Astrocyte of the spinal cord (primary cell): ENCODE results near the gene AK4.
"Not testable (repeated sequence)": the region's sequence is repeated elsewhere in the genome, so short reads cannot be mapped to it uniquely, and the experiment has no call there.

Experiments used
- DNase-seq: peaks from one replicate; pipeline ENCODE4 v3.0.0; 2011; ENCODE audit warnings: low read depth, low spot score
- H3K4me3 ChIP-seq: 2 replicates; pipeline ENCODE4 v1.5.1; 2011; ENCODE audit warnings: low read depth, mild to moderate bottlenecking, low read length, moderate library complexity
- in situ Hi-C: cut with HindIII; loops from 2 replicates; pipeline ENCODE4 v1.10.0; 2017; ENCODE audit warnings: low sequenced_read_pairs
- TF ChIP-seq, protein P1 (sequence below): IDR thresholded peaks from 2 replicates; pipeline ENCODE4 v1.5.1; 2012; ENCODE audit warnings: low read depth, mild to moderate bottlenecking, low read length, inconsistent platforms

AK4 gene

DNA sequence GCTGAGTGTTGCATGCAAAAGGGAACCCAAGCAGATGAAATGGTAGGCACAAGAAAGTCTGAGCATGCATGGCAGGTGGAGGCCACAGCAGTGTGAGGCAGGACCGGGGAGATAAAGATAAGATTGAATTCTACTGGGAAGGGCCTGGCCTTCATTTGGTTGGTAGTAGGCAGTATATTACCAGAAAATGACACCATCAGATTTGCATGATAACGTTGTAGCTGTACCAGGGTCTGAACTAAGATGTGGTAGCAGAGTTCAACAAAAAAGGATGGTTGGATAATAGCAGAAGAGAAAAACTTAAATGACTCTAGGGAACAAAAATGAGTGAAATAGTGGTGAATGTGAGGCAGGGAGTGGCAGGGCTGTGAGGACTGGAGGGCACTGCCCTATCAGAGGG lies 85.8 kb downstream of the AK4 start:
- TF ChIP-seq, protein P1, sequence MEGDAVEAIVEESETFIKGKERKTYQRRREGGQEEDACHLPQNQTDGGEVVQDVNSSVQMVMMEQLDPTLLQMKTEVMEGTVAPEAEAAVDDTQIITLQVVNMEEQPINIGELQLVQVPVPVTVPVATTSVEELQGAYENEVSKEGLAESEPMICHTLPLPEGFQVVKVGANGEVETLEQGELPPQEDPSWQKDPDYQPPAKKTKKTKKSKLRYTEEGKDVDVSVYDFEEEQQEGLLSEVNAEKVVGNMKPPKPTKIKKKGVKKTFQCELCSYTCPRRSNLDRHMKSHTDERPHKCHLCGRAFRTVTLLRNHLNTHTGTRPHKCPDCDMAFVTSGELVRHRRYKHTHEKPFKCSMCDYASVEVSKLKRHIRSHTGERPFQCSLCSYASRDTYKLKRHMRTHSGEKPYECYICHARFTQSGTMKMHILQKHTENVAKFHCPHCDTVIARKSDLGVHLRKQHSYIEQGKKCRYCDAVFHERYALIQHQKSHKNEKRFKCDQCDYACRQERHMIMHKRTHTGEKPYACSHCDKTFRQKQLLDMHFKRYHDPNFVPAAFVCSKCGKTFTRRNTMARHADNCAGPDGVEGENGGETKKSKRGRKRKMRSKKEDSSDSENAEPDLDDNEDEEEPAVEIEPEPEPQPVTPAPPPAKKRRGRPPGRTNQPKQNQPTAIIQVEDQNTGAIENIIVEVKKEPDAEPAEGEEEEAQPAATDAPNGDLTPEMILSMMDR = no peak
- no peak overlapping the region for H3K4me3 ChIP-seq
- no peak for DNase-seq
- in situ Hi-C loops = no loop called here

DNA sequence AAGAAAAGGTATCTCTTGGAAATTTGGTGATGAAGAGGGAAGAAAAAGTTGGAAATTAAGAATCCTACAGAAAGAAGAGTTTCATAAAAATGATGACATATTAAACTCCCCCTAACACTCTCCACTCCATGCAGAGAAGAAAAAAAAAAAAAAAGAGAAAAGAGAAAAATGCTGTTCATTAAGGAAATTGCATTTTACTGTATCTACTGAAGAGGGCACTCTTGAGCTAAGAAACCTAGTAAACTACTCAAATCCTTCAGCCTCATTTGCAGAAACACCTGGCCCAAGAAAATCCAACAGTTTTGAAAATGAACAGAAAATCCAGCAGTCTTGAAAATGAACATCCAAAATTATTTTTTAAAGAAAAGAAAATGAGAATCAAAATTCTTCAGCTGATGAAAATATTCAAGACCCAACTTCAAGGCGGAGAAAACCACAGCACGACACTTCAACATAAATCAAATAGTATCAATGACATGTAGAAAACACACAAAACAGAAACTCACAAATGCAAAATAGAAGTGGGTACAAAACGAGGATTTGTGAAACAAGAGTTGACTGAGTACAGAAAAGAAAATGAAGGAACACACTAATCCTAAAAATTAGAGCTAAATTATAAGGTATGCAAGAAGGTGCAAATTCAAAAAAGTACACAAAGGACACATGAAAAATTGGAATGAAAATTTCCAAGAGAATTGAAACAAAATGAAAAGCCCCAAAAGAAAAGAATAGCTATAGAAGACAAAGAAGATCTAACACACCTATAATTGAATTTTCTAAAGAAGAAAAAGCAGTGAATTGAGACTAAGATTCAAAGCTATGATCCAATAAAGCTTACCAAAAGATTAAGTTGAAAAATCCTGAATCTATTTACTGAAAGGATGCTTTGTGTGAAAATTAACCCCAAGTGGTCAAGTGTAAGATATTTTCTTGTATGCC lies 88.1 kb downstream of the AK4 start:
- peak; percentile 48 for DNase-seq

DNA sequence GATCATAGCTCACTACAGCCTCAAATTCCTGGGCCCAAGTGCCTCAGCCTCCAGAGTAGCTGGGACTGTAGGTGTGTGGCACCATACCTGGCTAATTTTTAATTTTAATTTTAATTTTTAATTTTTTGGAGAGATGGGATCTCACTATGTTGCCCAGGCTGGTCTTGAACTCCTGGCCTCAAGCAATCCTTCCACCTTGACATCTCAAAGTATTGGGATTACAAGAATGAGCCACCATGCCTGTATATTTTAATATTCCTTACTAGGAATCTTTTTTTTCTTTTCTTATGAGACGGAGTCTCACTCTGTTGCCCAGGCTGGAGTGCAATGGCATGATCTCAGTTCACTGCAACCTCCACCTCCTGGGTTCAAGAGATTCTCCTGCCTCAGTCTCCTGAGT lies 89.1 kb downstream of the AK4 start:
- in situ Hi-C loops, DNase-seq, H3K4me3 ChIP-seq: not testable (repeated sequence)

More for the DNA sequence above, 88.1 kb downstream of the AK4 start:
- H3K4me3 ChIP-seq = no peak overlapping the region
- TF ChIP-seq, protein P1 = peak; percentile 43
- in situ Hi-C loops = no loop called here

DNA sequence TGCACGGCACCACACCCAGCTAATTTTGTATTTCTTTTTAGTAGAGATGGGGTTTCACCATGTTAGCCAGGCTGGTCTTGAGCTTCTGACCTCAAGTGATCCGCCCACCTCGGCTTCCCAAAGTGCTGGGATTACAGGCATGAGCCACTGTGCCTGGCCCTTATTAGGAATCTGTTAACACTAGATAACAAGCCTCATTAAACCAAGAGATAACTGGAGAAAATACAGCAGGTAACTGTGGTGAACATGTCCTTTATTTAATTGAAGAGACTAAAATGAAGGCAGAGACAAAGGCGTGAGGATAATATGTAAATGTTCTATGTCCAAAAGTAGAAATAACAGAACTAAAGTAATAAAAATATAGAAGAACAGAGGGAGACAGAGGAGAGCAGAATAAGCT lies 89.5 kb downstream of the AK4 start:
- no peak for DNase-seq
- in situ Hi-C loops = no loop called here
- H3K4me3 ChIP-seq = no peak overlapping the region
- TF ChIP-seq, protein P1 = no peak

DNA sequence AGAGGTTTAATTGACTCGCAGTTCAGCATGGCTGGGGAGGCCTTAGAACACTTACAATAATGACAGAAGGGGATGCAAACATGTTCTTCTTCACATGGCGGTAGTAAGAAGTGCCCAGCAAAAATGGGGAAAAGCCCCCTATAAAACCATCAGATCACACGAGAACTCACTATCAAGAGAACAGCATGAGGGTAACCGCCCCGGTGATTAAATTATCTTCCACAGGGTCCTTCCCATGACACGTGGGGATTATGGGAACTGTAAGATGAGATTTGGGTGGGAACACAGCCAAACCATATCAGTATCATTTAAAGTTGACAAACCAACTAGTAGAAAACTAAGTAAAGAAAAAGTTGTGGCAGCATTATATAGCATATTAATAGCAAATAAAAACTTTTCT lies 90.0 kb downstream of the AK4 start:
- TF ChIP-seq, protein P1 = no peak
- no peak overlapping the region for H3K4me3 ChIP-seq
- no peak for DNase-seq
- in situ Hi-C loops = no loop called here

DNA sequence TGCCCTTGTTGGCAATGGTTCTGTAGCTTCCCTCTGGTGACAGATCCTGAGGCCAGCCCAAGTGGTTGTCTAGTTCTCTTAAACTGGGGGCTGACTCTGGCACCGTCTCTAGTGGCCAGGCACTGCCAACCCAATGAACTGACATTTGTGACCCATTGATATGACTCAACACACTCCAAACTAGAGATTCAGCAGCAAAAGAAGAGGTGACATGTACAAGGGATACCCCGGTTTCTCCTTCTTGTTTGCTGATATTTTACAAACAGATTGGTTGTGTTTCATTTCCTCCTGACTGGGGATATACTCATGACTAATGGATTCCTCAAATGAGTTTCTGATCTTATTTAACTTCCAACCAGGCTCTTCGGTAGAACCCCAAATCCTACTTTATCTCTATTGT lies 95.5 kb downstream of the AK4 start:
- TF ChIP-seq, protein P1 = no peak
- DNase-seq = no peak
- no peak overlapping the region for H3K4me3 ChIP-seq
- in situ Hi-C loops = no loop called here

DNA sequence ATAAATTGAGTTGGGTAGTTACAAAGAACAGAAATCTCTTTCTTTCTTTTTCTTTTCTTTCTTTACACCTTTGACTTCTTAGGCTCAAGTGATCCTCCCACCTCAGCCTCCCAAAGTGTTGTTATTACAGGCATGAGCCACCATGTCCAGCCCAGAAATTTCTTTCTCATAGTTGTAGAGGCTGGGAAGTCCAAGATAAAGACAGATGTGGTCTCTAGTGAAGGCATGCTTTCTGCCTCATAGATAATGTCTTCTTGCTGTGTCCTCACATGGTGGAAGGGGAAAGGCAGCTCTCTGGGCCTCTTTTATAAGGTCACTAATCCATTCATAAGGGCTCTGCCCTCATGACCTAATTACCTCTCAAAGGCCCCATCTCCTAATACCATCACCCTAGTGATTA lies 97.3 kb downstream of the AK4 start:
- TF ChIP-seq, protein P1 = no peak
- DNase-seq = no peak
- no peak overlapping the region for H3K4me3 ChIP-seq
- in situ Hi-C loops = no loop called here
